GM18951 (cell line): Measurements from ENCODE around the gene FRMD5.
"Not testable (repeated sequence)": the region's sequence is repeated elsewhere in the genome, so short reads cannot be mapped to it uniquely, and the experiment has no call there.

ENCODE experiments used
- POLR2A ChIP-seq: IDR thresholded peaks from 4 replicates; pipeline ENCODE4 v1.6.1; 2011; ENCODE audit warnings: mild to moderate bottlenecking; ENCODE audit not compliant: insufficient read length, insufficient read depth; ENCODE audit errors: extremely low read depth
- in situ Hi-C: fragments of 300-500 bp; cut with MboI; formaldehyde crosslinking; loops from one replicate; pipeline ENCODE4 v1.12.0; 2022; ENCODE audit warnings: low sequenced_read_pairs, mixed read lengths, inconsistent platforms; ENCODE audit not compliant: unreplicated experiment

Gene FRMD5

DNA sequence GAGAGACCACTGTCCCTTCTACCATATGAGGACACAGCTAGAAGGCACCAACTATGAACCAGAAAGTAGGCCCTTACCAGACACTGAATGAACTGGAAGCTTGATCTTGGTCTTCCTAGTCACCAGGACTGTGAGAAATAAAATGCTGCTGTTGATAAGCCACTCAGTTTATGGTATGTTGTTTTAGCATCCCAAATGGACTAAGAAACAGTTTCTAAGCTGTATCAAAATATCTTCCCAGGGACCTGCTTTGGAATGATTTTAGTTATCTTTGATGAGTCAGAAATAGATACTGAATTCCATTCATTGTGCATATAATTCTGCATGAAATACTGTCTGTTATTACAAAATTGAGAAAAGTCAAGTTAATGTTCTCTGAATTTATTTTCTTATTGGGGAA lies 349.6 kb downstream of the FRMD5 start:
- no peak for TF ChIP-seq POLR2A
- in situ Hi-C loops = no loop called here

DNA sequence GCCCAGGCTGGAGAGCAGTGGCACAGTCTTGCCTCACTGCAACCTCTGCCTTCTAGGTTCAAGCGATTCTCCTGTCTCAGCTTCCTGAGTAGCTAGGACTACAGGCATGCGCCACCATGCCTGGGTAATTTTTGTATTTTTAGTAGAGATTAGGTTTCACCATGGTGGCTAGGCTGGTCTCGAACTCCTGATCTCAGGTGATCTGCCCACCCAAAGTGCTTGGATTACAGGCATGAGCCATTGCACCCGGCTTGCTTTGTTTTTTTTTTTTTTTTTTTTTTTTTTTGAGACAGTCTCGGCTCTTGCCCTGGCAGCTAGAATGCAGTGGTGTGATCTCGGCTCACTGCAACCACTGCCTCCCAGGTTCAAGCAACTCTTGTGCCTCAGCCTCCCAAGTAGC lies 362.6 kb downstream of the FRMD5 start:
- in situ Hi-C loops = not testable (repeated sequence)

DNA sequence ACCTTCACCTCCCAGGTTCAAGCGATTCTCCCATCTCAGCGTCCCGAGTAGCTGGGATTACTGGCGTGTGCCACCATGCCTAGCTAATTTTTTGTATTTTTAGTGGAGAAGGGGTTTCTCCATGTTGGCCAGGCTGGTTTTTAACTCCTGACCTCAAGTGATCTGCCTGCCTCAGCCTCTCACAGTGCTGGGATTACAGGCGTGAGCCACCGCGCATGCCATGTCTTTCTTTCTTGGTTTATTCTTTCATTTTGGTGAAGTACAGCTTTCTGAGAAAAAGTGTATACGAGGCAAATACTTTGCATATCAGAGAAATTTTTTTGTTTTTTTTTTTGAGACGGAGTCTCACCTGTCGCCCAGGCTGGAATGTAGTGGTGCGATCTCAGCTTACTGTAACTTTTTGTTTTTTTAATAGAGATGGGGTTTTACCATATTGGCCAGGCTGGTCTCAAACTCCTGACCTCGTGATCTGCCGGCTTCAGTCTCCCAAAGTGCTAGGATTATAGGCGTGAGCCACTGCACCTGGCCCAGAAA lies 363.5 kb downstream of the FRMD5 start:
- in situ Hi-C loops = not testable (repeated sequence)

DNA sequence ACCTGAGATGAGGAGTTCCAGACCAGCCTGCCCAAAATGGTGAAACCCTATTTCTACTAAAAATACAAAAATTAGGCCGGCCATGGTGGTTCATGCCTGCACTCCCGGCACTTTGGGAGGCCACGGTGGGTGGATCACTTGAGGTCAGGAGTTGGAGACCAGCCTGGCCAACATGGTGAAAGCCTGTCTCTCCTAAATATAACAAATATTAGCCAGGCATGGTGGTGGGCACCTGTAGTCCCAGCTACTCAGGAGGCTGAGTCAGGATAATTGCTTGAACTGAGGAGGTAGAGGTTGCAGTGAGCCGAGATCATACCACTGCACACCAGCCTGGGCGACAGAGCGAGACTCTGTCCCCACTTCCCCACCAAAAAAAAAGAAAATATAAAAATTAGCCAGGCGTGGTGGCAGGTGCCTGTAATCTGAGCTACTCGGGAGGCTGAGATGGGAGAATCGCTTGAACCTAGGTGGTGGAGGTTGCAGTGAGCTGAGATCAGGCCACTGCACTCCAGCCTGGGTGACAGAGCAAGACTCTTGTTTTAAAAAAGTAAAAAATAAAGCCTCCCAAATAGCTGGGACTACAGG lies 364.3 kb downstream of the FRMD5 start:
- in situ Hi-C loops = not testable (repeated sequence)

DNA sequence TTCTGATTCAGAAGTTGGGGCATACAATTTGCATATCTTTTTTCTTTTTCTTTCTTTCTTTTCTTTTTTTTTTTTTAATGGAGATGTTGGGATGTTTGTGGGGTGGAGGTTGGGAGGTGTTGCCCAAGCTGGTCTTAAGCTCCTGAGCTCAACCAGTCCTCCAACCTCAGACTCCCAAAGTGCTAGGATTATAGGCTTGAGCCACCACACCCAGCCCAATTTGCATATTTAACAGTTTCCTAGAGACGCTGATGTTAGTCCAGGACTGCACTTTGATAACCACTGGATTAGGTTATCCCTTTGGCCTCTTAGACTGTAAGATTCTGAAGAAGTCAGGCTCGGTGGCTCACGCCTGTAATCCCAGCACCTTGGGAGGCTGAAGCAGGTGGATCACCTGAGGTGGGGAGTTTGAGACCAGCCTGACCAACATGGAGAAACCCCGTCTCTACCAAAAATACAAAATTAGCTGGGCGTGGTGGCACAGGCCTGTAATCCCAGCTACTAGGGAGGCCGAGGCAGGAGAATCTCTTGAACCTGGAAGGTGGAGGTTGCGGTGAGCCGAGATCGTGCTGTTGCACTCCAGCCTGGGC lies 365.0 kb downstream of the FRMD5 start:
- in situ Hi-C loops = not testable (repeated sequence)

DNA sequence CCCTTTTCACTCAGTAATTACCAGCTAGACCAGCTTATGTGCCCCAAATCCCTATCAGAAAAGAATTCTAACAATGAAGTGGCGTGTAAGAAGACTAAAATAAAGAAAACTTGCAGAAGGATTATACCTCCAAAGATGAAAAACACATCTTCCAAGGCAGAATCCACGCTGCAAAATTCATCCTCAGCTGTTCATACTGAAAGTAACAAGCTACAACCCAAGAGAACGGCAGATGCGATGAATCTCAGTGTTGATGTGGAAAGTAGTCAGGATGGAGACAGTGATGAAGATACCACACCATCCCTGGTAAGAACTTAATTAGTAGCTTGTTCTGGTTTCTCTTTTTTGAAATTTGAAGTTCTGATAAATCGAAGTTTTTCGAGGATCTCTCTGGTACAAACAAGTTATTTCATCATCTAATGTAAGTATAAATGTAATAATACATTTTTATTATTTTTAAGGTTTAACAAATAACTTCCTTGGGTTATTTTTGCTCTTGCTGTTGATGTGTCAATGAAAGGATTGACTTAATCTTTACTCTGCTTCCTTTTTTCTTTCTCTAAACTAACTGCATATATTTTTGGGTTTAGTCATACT lies 366.9 kb downstream of the FRMD5 start:
- no peak for TF ChIP-seq POLR2A
- in situ Hi-C loops = no loop called here

DNA sequence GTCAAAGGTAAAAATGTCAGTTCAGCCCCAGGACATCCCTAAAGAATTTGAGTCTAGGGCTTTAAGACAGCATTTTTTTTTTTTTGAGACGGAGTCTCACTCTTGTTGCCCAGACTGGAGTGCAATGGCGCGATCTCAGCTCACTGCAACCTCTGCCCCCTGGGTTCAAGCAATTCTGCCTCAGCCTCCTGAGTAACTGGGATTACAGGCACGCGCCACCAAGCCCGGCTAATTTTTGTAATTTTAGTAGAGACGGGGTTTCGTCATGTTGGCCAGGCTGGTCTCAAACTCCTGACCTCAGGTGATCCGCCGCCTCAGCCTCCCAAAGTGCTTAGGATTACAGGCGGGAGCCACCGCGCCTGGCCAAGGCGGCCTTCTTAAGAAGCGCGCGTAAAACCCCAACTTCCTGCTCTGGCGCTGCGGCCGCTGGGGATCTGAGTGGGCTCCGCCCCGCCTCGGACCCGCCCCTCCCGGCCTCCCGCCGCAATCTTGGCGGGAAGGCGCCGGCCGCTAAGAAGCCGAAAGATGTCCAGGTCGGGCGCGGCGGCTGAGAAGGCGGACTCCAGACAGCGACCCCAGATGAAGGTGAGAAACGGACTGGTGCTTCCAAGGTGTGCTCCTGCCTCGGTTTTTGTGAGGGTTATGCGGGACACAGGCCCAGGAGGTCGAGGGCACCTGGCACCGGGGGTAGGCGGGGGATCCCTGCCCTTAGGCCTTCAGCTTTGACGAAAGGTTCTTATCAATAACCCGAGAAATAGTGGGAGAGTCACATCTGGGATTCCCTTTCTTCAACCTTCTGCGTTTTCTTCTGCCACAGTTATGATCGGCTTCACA lies 368.3 kb downstream of the FRMD5 start, which contains the start of gene WDR76:
Gene WDR76, plus strand, starts transcription at position 495 of the 834 bp plus-strand sequence. Its CDS starts 31 bp downstream, at position 526.
- peak; percentile 44 for TF ChIP-seq POLR2A
- in situ Hi-C loops = no loop called here

DNA sequence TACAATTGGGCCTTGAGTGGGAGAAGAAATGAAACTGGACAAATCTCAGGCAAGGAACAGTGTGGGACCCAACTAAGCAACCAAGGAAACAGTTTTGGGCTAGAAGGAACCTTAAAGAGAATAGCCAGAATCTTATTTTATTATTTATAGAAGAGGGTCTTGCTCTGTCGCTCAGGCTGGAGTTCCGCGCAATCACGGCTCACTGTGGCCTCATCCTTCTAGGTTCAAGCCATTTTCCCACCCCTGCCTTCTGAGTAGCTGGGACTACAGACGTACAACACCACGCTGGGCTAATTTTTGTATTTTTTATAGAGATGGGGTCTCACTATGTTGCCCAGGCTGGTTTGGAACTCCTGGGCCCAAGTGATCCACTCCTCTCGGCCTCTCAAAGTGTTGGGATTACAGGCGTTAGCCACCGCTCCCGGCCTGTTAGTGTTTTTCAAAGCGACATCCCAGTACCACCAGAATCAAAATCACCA lies 369.0 kb downstream of the FRMD5 start:
- in situ Hi-C loops = no loop called here
- no peak for TF ChIP-seq POLR2A

DNA sequence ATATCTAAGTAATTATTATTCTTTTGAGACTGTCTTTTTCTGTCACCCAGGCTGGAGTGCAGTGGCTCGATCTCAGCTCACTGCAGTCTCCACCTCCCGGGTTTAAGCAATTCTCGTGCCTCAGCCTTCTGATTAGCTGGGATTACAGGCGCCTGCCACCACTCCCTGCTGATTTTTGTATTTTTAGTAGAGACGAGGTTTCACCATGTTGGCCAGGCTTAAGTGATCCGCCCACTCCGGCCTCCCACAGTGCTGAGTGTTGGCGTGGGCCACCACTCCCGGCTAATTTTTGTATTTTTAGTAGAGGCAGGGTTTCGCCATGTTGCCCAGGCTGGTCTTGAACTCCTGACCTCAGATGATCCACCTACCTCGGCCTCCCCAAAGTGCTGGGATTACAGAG lies 369.8 kb downstream of the FRMD5 start:
- in situ Hi-C loops = not testable (repeated sequence)

DNA sequence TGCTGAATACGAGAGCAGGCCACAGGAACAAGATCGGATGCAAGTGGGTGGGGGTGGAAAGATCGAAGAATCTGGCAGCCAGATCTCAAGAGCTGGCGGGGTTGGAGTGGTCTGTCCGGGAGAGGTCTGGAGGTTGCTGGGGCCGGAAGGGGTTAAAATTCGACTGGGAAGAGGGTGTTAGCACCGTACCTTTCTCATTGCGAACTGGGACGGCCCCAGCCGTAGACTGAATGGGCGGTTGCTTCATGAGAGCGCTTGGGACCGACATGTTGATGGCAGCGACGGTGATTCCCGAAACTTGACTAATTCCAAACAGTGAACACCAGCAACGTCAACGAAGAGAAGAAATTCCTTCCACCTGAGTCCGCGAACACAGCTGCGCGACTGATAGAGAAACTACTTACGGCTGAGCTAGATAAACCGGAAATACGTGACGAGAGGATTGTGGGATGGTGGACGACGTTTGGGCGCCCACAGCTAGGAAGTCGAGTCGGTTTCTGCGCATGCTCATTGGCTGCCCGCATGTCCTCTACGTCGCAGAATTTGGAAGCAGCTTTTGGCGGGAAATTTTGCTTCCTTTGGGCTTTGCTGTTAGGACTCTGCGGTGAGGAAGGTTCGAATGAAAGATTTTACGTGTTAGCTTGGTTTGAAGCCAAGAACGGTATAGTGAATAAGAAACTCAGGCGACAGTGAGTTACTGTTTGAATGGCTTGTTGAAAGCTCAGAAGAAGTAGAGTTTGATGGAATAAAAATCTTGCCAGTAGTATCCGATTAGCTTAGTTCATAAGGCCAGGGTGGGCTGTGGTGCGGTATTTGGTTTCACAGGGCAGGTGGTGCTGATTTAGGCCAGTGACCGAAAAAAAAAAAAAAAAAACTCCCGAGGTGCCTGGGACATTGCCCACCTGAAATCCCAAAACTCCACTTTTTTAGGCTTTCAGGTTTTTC lies 370.5 kb downstream of the FRMD5 start, which contains the start of gene MFAP1:
Gene MFAP1, minus strand, starts transcription at position 389 of the 945 bp plus-strand sequence. Its CDS starts 121 bp downstream, at position 268.
- in situ Hi-C loops = no loop called here
- peak; percentile 90 for TF ChIP-seq POLR2A

DNA sequence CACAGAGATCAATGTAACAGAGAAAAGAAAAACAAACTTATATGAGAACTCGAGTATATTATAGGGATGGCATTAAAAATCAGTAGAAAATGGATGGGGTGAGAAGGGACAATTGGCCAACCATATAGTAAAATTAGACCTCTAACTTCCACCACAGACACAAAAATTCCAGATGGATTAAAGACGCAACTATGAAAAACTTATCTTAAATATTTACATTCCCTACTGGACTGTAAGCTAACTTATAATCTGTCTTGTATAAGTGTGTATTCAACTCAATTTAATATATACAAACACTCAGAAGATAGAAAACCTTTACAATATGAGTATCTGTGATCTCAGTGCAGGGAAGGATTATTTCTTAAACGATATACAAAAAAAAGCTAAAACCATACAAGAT lies 373.6 kb downstream of the FRMD5 start:
- TF ChIP-seq POLR2A = no peak
- in situ Hi-C loops = no loop called here
